GM18517 (cell line): ENCODE measurements around the gene PFDN2.

Experiments
- ATAC-seq: cut with Tn5 transposase; IDR thresholded peaks from one replicate; pipeline ENCODE4 v1.9.1; 2021; ENCODE audit warnings: mild to moderate bottlenecking, moderate library complexity; ENCODE audit not compliant: unreplicated experiment

Gene PFDN2

GRCh38 chr1:161117759-161118581 lies at the start of gene PFDN2, which contains the start of gene NIT1:
TSS of gene PFDN2 (minus strand) at chr1:161118037. CDS start at chr1:161118026, 11 bp downstream.
TSS of gene NIT1 (plus strand) at chr1:161118105. CDS start at chr1:161118177, 72 bp downstream.
- ATAC-seq, result peak; percentile 64

GRCh38 chr1:161166669-161167548 lies 49.1 kb upstream of the PFDN2 start:
- no peak for ATAC-seq

GRCh38 chr1:161165742-161166668 lies 48.2 kb upstream of the PFDN2 start, which contains the start of gene PPOX:
TSS of gene PPOX (plus strand) at chr1:161166426. CDS start at chr1:161166848, 422 bp downstream.
- peak; percentile 88 for ATAC-seq

- ATAC-seq, result no peak
Observed at GRCh38 chr1:161164901-161165610, 47.2 kb upstream of the PFDN2 start.

GRCh38 chr1:161163793-161164192 lies 46.0 kb upstream of the PFDN2 start:
- no peak for ATAC-seq

- no peak for ATAC-seq
Observed at GRCh38 chr1:161162806-161163205, 45.0 kb upstream of the PFDN2 start.

GRCh38 chr1:161162052-161162451 lies 44.2 kb upstream of the PFDN2 start:
- ATAC-seq, result no peak

GRCh38 chr1:161161652-161162051 lies 43.8 kb upstream of the PFDN2 start:
- no peak for ATAC-seq

- ATAC-seq, result no peak
Observed at GRCh38 chr1:161160671-161161145, 42.9 kb upstream of the PFDN2 start.

- ATAC-seq, result no peak
Observed at GRCh38 chr1:161159913-161160243, 42.0 kb upstream of the PFDN2 start.

- peak; percentile 74 for ATAC-seq
Observed at GRCh38 chr1:161159087-161159912, 41.5 kb upstream of the PFDN2 start, which contains the start of gene USP21. TSS of gene USP21 (plus strand) at chr1:161159500. CDS start at chr1:161160641, 1,141 bp downstream.

GRCh38 chr1:161158316-161159010 lies 40.6 kb upstream of the PFDN2 start:
- no peak for ATAC-seq

GRCh38 chr1:161157867-161158266 lies 40.0 kb upstream of the PFDN2 start:
- no peak for ATAC-seq

GRCh38 chr1:161153682-161154337 lies 36.0 kb upstream of the PFDN2 start, which contains the start of gene UFC1:
TSS of gene UFC1 (plus strand) at chr1:161153978. CDS start at chr1:161153998, 20 bp downstream.
- peak; percentile 76 for ATAC-seq

GRCh38 chr1:161153176-161153575 lies 35.3 kb upstream of the PFDN2 start:
- ATAC-seq, result no peak

- no peak for ATAC-seq
Observed at GRCh38 chr1:161145832-161146231, 28.0 kb upstream of the PFDN2 start.

- ATAC-seq, result no peak
Observed at GRCh38 chr1:161140755-161141400, 23.0 kb upstream of the PFDN2 start.
